Measurements from ENCODE around the gene MTRF1L.

DNA sequence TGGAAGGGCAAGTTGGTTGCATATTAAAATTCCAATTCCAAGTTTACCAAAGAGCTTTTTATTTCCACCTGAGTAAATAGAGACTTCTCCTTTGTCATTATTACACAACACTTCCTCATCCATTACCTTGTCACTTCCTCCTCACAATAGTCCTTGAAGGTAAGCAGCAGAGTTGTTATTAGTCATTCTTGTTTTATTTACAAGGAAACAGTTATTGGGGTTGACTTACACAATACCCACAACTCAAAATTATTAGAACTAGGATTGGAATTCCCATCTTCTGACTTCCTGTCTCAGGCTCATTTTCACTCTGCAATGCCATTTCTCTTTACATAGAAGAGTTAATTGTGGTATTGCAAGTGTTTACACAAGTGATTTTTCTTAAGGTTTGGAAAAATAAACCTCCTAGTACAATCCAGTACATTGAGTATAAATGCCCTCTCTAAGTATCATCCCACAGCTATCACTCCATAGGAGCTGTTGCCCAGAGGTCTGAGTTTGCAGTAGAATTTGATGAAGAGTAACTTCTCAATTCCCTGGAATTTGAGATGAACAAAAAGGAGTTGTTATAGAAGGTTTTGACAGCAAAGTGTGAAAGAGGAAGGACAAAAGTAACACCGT is 28.9 kb upstream of the MTRF1L start:
- TF ChIP-seq SIN3A (conservative IDR thresholded peaks at IDR 0.05 in 1 of 2, IDR thresholded peaks at IDR 0.05 in 1 of 2; ENCODE audit: low read depth in 1 of 2, low read length in 2 of 2) (no peak), BRCA1 (IDR thresholded peaks at IDR 0.05; ENCODE audit: low read depth, low read length) (no peak), POU5F1 (IDR thresholded peaks at IDR 0.05; ENCODE audit: low read depth, low read length) (no peak), SUZ12 (IDR thresholded peaks at IDR 0.05; ENCODE audit: low read length) (no peak), POLR2AphosphoS5 (IDR thresholded peaks at IDR 0.05; ENCODE audit: low read depth, low read length) (no peak), RAD21 (IDR thresholded peaks at IDR 0.05 in 1 of 2, conservative IDR thresholded peaks at IDR 0.05 in 1 of 2; ENCODE audit: low read depth in 2 of 2, low read length in 2 of 2) (no peak)
- TF ChIP-seq, protein P1, sequence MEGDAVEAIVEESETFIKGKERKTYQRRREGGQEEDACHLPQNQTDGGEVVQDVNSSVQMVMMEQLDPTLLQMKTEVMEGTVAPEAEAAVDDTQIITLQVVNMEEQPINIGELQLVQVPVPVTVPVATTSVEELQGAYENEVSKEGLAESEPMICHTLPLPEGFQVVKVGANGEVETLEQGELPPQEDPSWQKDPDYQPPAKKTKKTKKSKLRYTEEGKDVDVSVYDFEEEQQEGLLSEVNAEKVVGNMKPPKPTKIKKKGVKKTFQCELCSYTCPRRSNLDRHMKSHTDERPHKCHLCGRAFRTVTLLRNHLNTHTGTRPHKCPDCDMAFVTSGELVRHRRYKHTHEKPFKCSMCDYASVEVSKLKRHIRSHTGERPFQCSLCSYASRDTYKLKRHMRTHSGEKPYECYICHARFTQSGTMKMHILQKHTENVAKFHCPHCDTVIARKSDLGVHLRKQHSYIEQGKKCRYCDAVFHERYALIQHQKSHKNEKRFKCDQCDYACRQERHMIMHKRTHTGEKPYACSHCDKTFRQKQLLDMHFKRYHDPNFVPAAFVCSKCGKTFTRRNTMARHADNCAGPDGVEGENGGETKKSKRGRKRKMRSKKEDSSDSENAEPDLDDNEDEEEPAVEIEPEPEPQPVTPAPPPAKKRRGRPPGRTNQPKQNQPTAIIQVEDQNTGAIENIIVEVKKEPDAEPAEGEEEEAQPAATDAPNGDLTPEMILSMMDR (IDR thresholded peaks at IDR 0.05; ENCODE audit: control extremely low read depth in 1 of 3, insufficient read depth in 1 of 3, low read depth in 1 of 3, low read length in 3 of 3), result no peak
- TF ChIP-seq, protein P2, sequence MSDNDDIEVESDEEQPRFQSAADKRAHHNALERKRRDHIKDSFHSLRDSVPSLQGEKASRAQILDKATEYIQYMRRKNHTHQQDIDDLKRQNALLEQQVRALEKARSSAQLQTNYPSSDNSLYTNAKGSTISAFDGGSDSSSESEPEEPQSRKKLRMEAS (IDR thresholded peaks at IDR 0.05), result no peak

Data from H1 (cell line).